GM10266 (cell line): ENCODE measurements around the gene EXOC3L2.

Experiments
- DNase-seq: peaks from one replicate; pipeline ENCODE4 v3.0.0; 2012; ENCODE audit errors: extremely low spot score
- CTCF ChIP-seq: IDR thresholded peaks from 2 replicates; pipeline ENCODE4 v1.5.1; 2012; ENCODE audit warnings: mild to moderate bottlenecking, low read depth; ENCODE audit not compliant: control insufficient read depth, insufficient read depth; ENCODE audit errors: missing control alignments

EXOC3L2 gene

GRCh38 chr19:45245334-45245787, at the start of gene EXOC3L2:
TSS of gene EXOC3L2 (minus strand) at chr19:45245407. CDS start at chr19:45239045, 6,362 bp downstream.
- TF ChIP-seq CTCF, result no peak

GRCh38 chr19:45294291-45295029, 49.3 kb upstream of the EXOC3L2 start:
- no peak for DNase-seq
- no peak for TF ChIP-seq CTCF

More at GRCh38 chr19:45245334-45245787, at the start of gene EXOC3L2:
- no peak for DNase-seq

GRCh38 chr19:45293682-45294081, 48.5 kb upstream of the EXOC3L2 start:
- no peak for TF ChIP-seq CTCF
- DNase-seq, result no peak

- DNase-seq, result no peak
- no peak for TF ChIP-seq CTCF
Measured at GRCh38 chr19:45291834-45292233, 46.6 kb upstream of the EXOC3L2 start.

GRCh38 chr19:45290381-45290931, 45.2 kb upstream of the EXOC3L2 start:
- DNase-seq, result no peak
- TF ChIP-seq CTCF, result no peak

- no peak for TF ChIP-seq CTCF
- peak; percentile 69 for DNase-seq
Measured at GRCh38 chr19:45283443-45284033, 38.3 kb upstream of the EXOC3L2 start.
